GM18909 (cell line): ENCODE measurements around the gene PRRT2.
"Not testable (repeated sequence)": the region's sequence is repeated elsewhere in the genome, so short reads cannot be mapped to it uniquely, and the experiment has no call there.

Experiments
- ATAC-seq: cut with Tn5 transposase; IDR thresholded peaks from one replicate; pipeline ENCODE4 v1.9.1; 2021; ENCODE audit warnings: mild to moderate bottlenecking; ENCODE audit not compliant: unreplicated experiment, poor library complexity

PRRT2 gene

GRCh38 chr16:29825145-29826044, 13.4 kb downstream of the PRRT2 start:
- ATAC-seq, result no peak

- no peak for ATAC-seq
Observed at GRCh38 chr16:29826342-29826695, 14.3 kb downstream of the PRRT2 start.

GRCh38 chr16:29830774-29831173, 18.8 kb downstream of the PRRT2 start:
- no peak for ATAC-seq

- no peak for ATAC-seq
Observed at GRCh38 chr16:29831490-29831889, 19.5 kb downstream of the PRRT2 start.

GRCh38 chr16:29833219-29833618, 21.2 kb downstream of the PRRT2 start:
- not testable (repeated sequence) for ATAC-seq

- no peak for ATAC-seq
Observed at GRCh38 chr16:29834079-29834478, 22.1 kb downstream of the PRRT2 start.

GRCh38 chr16:29835926-29836325, 23.9 kb downstream of the PRRT2 start:
- no peak for ATAC-seq

- no peak for ATAC-seq
Observed at GRCh38 chr16:29836623-29837022, 24.6 kb downstream of the PRRT2 start.

GRCh38 chr16:29837841-29838240, 25.8 kb downstream of the PRRT2 start:
- ATAC-seq, result no peak

GRCh38 chr16:29839822-29840221, 27.8 kb downstream of the PRRT2 start:
- no peak for ATAC-seq

GRCh38 chr16:29840240-29840639, 28.2 kb downstream of the PRRT2 start:
- no peak for ATAC-seq

- ATAC-seq, result no peak
Observed at GRCh38 chr16:29841631-29842030, 29.6 kb downstream of the PRRT2 start.

GRCh38 chr16:29842732-29843346, 30.8 kb downstream of the PRRT2 start:
- ATAC-seq, result no peak

- no peak for ATAC-seq
Observed at GRCh38 chr16:29843931-29844330, 31.9 kb downstream of the PRRT2 start.

- no peak for ATAC-seq
Observed at GRCh38 chr16:29844575-29845331, 32.8 kb downstream of the PRRT2 start.

GRCh38 chr16:29845656-29846055, 33.7 kb downstream of the PRRT2 start:
- ATAC-seq, result no peak

GRCh38 chr16:29848420-29849297, 36.7 kb downstream of the PRRT2 start:
- no peak for ATAC-seq

GRCh38 chr16:29849505-29849904, 37.5 kb downstream of the PRRT2 start:
- no peak for ATAC-seq

- no peak for ATAC-seq
Observed at GRCh38 chr16:29850998-29851397, 39.0 kb downstream of the PRRT2 start.

GRCh38 chr16:29852654-29853053, 40.7 kb downstream of the PRRT2 start:
- no peak for ATAC-seq
